CD14-positive monocyte (primary cell): ENCODE measurements around the gene SEC16B. TPM values are rescaled to one million over a fixed set of nuclear protein-coding genes. Genes with fewer than 3 reads are reported as not detected.

ENCODE experiments used
- DNase-seq, 3 donors: peaks; one replicate each; pipeline ENCODE4 v3.0.0-alpha.2; 2011 to 2022
- H2AFZ ChIP-seq: 2 replicates; pipeline ENCODE4 v1.6.0; 2012; ENCODE audit warnings: mild to moderate bottlenecking, low read depth, low read length, inconsistent platforms; ENCODE audit not compliant: insufficient read depth, poor library complexity, severe bottlenecking
- H3K27ac ChIP-seq, 2 donors: 1 replicate in 1 of 2; 2 replicates in 1 of 2; pipeline ENCODE4 v1.5.1; 2012 to 2013; ENCODE audit warnings: low read length in 2 of 2, control low read depth in 1 of 2, inconsistent platforms in 1 of 2, low read depth in 1 of 2, mild to moderate bottlenecking in 1 of 2
- H3K27me3 ChIP-seq, 2 donors: one replicate each; pipeline versions ENCODE4 v1.6.0 to v1.6.1; 2011 to 2013; ENCODE audit warnings: low read length in 2 of 2; ENCODE audit not compliant: control insufficient read depth in 2 of 2, insufficient read depth in 2 of 2
- H3K36me3 ChIP-seq, 2 donors: replicated peaks in 1 of 2; 1 replicate in 1 of 2; 2 replicates in 1 of 2; pipeline versions ENCODE4 v1.5.1 to v1.6.1; 2012 to 2013; ENCODE audit warnings: low read length in 2 of 2, control low read depth in 1 of 2, inconsistent platforms in 1 of 2, mild to moderate bottlenecking in 1 of 2; ENCODE audit not compliant: insufficient read depth in 2 of 2, control insufficient read depth in 1 of 2
- H3K4me1 ChIP-seq, 2 donors: 1 replicate in 1 of 2; 2 replicates in 1 of 2; pipeline versions ENCODE4 v1.5.1 to v1.6.1; 2012 to 2013; ENCODE audit warnings: low read length in 2 of 2, control low read depth in 1 of 2, inconsistent platforms in 1 of 2, mild to moderate bottlenecking in 1 of 2, moderate library complexity in 1 of 2; ENCODE audit not compliant: insufficient read depth in 2 of 2, control insufficient read depth in 1 of 2
- H3K4me2 ChIP-seq: replicated peaks from 2 replicates; pipeline ENCODE3; 2012; ENCODE audit warnings: low read length, moderate library complexity, mild to moderate bottlenecking; ENCODE audit not compliant: poor library complexity, severe bottlenecking; ENCODE audit errors: extremely low read depth
- H3K4me3 ChIP-seq, 3 experiments: fragments of 200-600 bp in 1 of 3; sonication (generic) in 1 of 3; replicated peaks in 1 of 3; 1 replicate in 2 of 3; 2 replicates in 1 of 3; pipeline ENCODE4 v1.5.1; 2011 to 2013; ENCODE audit warnings: low read length in 3 of 3, mild to moderate bottlenecking in 3 of 3, control low read depth in 2 of 3, low read depth in 2 of 3, inconsistent platforms in 1 of 3, moderate library complexity in 1 of 3
- H3K79me2 ChIP-seq: 2 replicates; pipeline ENCODE4 v1.6.0; 2012; ENCODE audit warnings: mild to moderate bottlenecking, control low read depth, inconsistent platforms, low read length, moderate library complexity; ENCODE audit not compliant: insufficient read depth
- H3K9ac ChIP-seq: 2 replicates; pipeline ENCODE4 v1.6.0; 2017; ENCODE audit warnings: low read length, mild to moderate bottlenecking; ENCODE audit not compliant: insufficient read depth, poor library complexity, severe bottlenecking
- H3K9me3 ChIP-seq, 2 donors: replicated peaks in 1 of 2; 1 replicate in 1 of 2; 2 replicates in 1 of 2; pipeline versions ENCODE4 v1.5.1 to v1.6.1; 2012 to 2013; ENCODE audit warnings: low read length in 2 of 2, control low read depth in 1 of 2; ENCODE audit not compliant: control insufficient read depth in 1 of 2, insufficient read depth in 1 of 2
- H4K20me1 ChIP-seq: 2 replicates; pipeline ENCODE4 v1.6.0; 2012; ENCODE audit warnings: mild to moderate bottlenecking, low read length, control low read depth, moderate library complexity; ENCODE audit not compliant: insufficient read depth
- H3K27ac Mint-ChIP-seq, 7 donors: one replicate each; pipeline ENCODE4 v1.8.0; 2020; ENCODE audit warnings: mild to moderate bottlenecking in 7 of 7, mixed read lengths in 7 of 7, moderate library complexity in 6 of 7, inconsistent platforms in 2 of 7
- H3K27me3 Mint-ChIP-seq, 3 donors: one replicate each; pipeline ENCODE4 v1.8.0; 2021 to 2022; ENCODE audit warnings: low read depth in 3 of 3, mild to moderate bottlenecking in 3 of 3, mixed read lengths in 3 of 3, moderate library complexity in 3 of 3, inconsistent platforms in 1 of 3
- H3K36me3 Mint-ChIP-seq, 2 donors: one replicate each; pipeline ENCODE4 v1.8.0; 2020; ENCODE audit warnings: mixed read lengths in 2 of 2, inconsistent platforms in 1 of 2, mild to moderate bottlenecking in 1 of 2
- H3K4me1 Mint-ChIP-seq: one replicate; pipeline ENCODE4 v1.8.0; 2020; ENCODE audit warnings: mild to moderate bottlenecking, mixed read lengths
- H3K4me3 Mint-ChIP-seq, 2 donors: one replicate each; pipeline ENCODE4 v1.8.0; 2020; ENCODE audit warnings: mild to moderate bottlenecking in 2 of 2, mixed read lengths in 2 of 2, moderate library complexity in 1 of 2
- H3K9me3 Mint-ChIP-seq, 7 donors: one replicate each; pipeline ENCODE4 v1.8.0; 2020 to 2022; ENCODE audit warnings: mixed read lengths in 7 of 7, mild to moderate bottlenecking in 6 of 7, moderate library complexity in 6 of 7, inconsistent platforms in 2 of 7
- WGBS: methylation state at CpG from one replicate; pipeline ENCODE4 v1.1.5; 2013; ENCODE audit warnings: missing lambda C conversion rate; ENCODE audit not compliant: insufficient coverage; 5-methylcytosine and 5-hydroxymethylcytosine counted together
- intact Hi-C, 2 donors: fragments of 100-400 bp; cut with micrococcal nuclease; formaldehyde crosslinking; loops; one replicate each; pipeline versions ENCODE4 v1.15.0 to v1.15.1; 2023
- polyA plus RNA-seq, 3 donors: library from polyadenylated mRNA; depleted of rRNA in 1 of 3; unstranded in 2 of 3; stranded (reverse) in 1 of 3; fragments of 300-500 nt in 2 of 3; fragments of >200 nt in 1 of 3; fragmentation: Illumina TruSeq in 2 of 3; gene quantifications; 1 replicate in 2 of 3; 2 replicates in 1 of 3; pipeline ENCODE4 v1.2.3, GENCODE V29; 2012 to 2021
- TF ChIP-seq, protein P1 (sequence below): fragments of 200-600 bp; IDR thresholded peaks from one replicate; pipeline ENCODE4 v1.8.0; 2022; ENCODE audit warnings: antibody characterized with exemption, mild to moderate bottlenecking

SEC16B gene
- polyA plus RNA-seq, 3 donors, result 0.10 to 2.0 TPM; not detected in 1

DNA sequence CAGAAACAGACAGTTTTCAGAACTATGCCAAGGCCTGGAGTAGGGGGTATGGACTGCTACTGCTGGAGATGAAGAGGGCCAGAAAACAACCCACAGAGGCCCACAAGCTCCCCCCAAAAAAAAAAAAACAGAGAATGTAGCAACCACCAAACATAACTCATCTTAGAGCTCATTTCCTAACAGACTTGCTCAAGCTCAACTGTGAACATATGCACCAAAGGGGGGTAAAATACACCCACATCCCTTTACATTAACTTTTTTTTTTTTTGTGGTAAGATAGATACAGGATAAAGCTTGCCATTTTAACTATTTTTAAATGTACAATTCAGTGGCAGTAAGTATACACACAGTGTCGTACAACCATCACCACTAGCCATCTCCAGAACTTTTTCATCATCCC is 36.0 kb downstream of the SEC16B start:
- Histone ChIP-seq H3K4me2 (no peak overlapping the region), H3K4me1 (peaks cover 0 to 3% of the 10 kb centered on the region in 2 donors), H2AFZ (no peak overlapping the region), H3K36me3 (no peaks in the 10 kb centered on the region), H3K27me3 (no peaks in the 10 kb centered on the region), H3K79me2 (no peaks in the 10 kb centered on the region), H3K9ac (no peak overlapping the region), H4K20me1 (no peaks in the 10 kb centered on the region), H3K9me3 (no peaks in the 10 kb centered on the region), H3K27ac (no peak overlapping the region), H3K4me3 (no peak overlapping the region)
- WGBS, result 29% methylated on average over 1 of the region's 1 CpG
- Mint-ChIP-seq H3K4me1 (peaks cover 15% of the 10 kb centered on the region), H3K36me3 (no peaks in the 10 kb centered on the region), H3K27me3 (peaks cover 0 to 3% (median 0%) of the 10 kb centered on the region in 3 donors), H3K9me3 (no peaks in the 10 kb centered on the region), H3K4me3 (no peak overlapping the region), H3K27ac (peak overlapping the region in 2 of 7 donors; percentile 18 to 51)
- TF ChIP-seq, protein P1, sequence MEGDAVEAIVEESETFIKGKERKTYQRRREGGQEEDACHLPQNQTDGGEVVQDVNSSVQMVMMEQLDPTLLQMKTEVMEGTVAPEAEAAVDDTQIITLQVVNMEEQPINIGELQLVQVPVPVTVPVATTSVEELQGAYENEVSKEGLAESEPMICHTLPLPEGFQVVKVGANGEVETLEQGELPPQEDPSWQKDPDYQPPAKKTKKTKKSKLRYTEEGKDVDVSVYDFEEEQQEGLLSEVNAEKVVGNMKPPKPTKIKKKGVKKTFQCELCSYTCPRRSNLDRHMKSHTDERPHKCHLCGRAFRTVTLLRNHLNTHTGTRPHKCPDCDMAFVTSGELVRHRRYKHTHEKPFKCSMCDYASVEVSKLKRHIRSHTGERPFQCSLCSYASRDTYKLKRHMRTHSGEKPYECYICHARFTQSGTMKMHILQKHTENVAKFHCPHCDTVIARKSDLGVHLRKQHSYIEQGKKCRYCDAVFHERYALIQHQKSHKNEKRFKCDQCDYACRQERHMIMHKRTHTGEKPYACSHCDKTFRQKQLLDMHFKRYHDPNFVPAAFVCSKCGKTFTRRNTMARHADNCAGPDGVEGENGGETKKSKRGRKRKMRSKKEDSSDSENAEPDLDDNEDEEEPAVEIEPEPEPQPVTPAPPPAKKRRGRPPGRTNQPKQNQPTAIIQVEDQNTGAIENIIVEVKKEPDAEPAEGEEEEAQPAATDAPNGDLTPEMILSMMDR, result no peak
- intact Hi-C loops, result no loop called here
- no peak for DNase-seq

DNA sequence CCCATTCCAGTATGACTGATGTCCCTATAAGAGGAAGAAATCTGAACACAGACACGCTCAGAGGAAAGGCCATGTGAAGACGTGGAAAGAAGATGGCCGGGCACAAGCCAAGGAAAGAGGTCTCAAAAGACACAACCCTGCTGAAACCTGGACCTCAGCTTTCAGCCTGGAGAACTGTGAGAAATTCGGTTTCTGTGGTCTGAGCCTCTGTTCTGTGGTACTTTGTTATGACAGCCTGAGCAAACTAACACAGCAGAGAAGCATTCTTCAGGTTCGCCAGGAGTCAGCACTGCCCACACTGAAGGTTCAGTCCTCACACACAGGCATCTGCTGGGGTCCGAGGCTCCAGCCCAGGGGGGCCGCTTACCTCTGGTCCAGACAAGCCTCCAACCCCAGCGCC is 37.7 kb downstream of the SEC16B start:
- no peak overlapping the region for H3K9ac ChIP-seq
- no peak for DNase-seq
- no peak overlapping the region for H2AFZ ChIP-seq
- no peaks in the 10 kb centered on the region for H3K36me3 Mint-ChIP-seq
- TF ChIP-seq, protein P1, result no peak
- H3K27me3 Mint-ChIP-seq, result peaks cover 0 to 3% (median 0%) of the 10 kb centered on the region in 3 donors
- no peaks in the 10 kb centered on the region for H3K9me3 Mint-ChIP-seq
- H3K9me3 ChIP-seq, result no peaks in the 10 kb centered on the region
- no peaks in the 10 kb centered on the region for H3K79me2 ChIP-seq
- H3K27ac ChIP-seq, result no peak overlapping the region
- H3K4me2 ChIP-seq, result no peak overlapping the region
- 88% methylated on average over 7 of the region's 8 CpGs for WGBS
- no peak overlapping the region for H3K4me3 Mint-ChIP-seq
- H3K27me3 ChIP-seq, result no peaks in the 10 kb centered on the region
- no peaks in the 10 kb centered on the region for H4K20me1 ChIP-seq
- intact Hi-C loops, result no loop called here
- H3K4me1 ChIP-seq, result peaks cover 0 to 3% of the 10 kb centered on the region in 2 donors
- no peaks in the 10 kb centered on the region for H3K36me3 ChIP-seq
- H3K4me1 Mint-ChIP-seq, result peaks cover 15% of the 10 kb centered on the region
- no peak overlapping the region for H3K4me3 ChIP-seq
- H3K27ac Mint-ChIP-seq, result no peak overlapping the region
